ENCODE results near the gene MZB1. TPM values are rescaled to one million over a fixed set of nuclear protein-coding genes. Genes with fewer than 3 reads are reported as not detected.

The MZB1 gene
- total and polyA plus RNA-seq, 2 of the 13 experiments (the other 11 are each of a cell fraction or from before 2014, with no cell fraction given), result 0.31 to 0.40 TPM

DNA sequence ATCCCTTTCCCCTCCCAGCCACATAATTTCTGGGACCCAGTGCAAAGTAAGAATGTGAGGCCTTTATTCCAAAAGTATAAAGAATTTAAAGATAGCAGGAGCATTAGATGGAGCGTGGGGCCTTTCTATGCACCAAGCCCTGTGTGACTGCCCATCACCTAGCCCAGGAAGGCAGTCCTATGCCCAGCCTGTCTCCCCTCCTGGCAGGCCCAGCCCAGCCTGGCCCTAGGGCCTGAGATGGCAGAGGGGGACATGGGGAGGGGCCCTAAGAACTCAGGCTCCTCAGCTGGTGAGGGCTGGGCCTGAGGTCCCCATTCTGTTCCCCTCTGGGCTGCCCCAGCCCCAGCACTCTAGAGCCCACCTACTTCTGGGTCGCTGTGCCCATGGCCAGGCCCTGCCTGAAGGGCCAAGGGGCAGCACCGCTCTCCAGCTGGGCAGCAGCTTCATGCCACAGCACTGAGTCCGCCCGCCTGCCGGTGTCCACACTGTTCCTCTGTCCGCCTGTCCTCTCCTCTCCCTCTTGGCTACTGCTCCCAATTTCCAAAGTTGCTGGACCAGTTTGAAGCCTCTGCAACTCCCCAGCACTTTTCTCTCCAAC lies 5.6 kb downstream of the MZB1 start (continued):
- TF ChIP-seq, protein P1, sequence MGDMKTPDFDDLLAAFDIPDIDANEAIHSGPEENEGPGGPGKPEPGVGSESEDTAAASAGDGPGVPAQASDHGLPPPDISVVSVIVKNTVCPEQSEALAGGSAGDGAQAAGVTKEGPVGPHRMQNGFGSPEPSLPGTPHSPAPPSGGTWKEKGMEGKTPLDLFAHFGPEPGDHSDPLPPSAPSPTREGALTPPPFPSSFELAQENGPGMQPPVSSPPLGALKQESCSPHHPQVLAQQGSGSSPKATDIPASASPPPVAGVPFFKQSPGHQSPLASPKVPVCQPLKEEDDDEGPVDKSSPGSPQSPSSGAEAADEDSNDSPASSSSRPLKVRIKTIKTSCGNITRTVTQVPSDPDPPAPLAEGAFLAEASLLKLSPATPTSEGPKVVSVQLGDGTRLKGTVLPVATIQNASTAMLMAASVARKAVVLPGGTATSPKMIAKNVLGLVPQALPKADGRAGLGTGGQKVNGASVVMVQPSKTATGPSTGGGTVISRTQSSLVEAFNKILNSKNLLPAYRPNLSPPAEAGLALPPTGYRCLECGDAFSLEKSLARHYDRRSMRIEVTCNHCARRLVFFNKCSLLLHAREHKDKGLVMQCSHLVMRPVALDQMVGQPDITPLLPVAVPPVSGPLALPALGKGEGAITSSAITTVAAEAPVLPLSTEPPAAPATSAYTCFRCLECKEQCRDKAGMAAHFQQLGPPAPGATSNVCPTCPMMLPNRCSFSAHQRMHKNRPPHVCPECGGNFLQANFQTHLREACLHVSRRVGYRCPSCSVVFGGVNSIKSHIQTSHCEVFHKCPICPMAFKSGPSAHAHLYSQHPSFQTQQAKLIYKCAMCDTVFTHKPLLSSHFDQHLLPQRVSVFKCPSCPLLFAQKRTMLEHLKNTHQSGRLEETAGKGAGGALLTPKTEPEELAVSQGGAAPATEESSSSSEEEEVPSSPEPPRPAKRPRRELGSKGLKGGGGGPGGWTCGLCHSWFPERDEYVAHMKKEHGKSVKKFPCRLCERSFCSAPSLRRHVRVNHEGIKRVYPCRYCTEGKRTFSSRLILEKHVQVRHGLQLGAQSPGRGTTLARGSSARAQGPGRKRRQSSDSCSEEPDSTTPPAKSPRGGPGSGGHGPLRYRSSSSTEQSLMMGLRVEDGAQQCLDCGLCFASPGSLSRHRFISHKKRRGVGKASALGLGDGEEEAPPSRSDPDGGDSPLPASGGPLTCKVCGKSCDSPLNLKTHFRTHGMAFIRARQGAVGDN (CRISPR knock-in tag; IDR thresholded peaks at IDR 0.05), result peak; percentile 71
- TF ChIP-seq ZSCAN31 (CRISPR knock-in tag; IDR thresholded peaks at IDR 0.05; ENCODE audit: low read depth), result peak; percentile 43; the same call in 1 of the 2 replicates
- TF ChIP-seq ZNF563 (CRISPR knock-in tag; IDR thresholded peaks at IDR 0.05), result peak; percentile 37; the same call in 1 of the 2 replicates
- no peak for TF ChIP-seq ZNF30 (CRISPR knock-in tag; IDR thresholded peaks at IDR 0.05)
- TF ChIP-seq, protein P2, sequence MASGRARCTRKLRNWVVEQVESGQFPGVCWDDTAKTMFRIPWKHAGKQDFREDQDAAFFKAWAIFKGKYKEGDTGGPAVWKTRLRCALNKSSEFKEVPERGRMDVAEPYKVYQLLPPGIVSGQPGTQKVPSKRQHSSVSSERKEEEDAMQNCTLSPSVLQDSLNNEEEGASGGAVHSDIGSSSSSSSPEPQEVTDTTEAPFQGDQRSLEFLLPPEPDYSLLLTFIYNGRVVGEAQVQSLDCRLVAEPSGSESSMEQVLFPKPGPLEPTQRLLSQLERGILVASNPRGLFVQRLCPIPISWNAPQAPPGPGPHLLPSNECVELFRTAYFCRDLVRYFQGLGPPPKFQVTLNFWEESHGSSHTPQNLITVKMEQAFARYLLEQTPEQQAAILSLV (CRISPR knock-in tag; IDR thresholded peaks at IDR 0.05; ENCODE audit: borderline replicate concordance), result 0 out of 2 replicates have a peak, but pooled peaks have one; percentile 25
- TF ChIP-seq WIZ (CRISPR knock-in tag; IDR thresholded peaks at IDR 0.05), result 0 out of 2 replicates have a peak, but pooled peaks have one; percentile 21
- 0 out of 2 replicates have a peak, but pooled peaks have one; percentile 21 for TF ChIP-seq ZNF138 (CRISPR knock-in tag; IDR thresholded peaks at IDR 0.05; ENCODE audit: low read depth)
- peak; percentile 97 for TF ChIP-seq HNRNPL (IDR thresholded peaks at IDR 0.05; ENCODE audit: low read depth, low read length)
- TF ChIP-seq, protein P3, sequence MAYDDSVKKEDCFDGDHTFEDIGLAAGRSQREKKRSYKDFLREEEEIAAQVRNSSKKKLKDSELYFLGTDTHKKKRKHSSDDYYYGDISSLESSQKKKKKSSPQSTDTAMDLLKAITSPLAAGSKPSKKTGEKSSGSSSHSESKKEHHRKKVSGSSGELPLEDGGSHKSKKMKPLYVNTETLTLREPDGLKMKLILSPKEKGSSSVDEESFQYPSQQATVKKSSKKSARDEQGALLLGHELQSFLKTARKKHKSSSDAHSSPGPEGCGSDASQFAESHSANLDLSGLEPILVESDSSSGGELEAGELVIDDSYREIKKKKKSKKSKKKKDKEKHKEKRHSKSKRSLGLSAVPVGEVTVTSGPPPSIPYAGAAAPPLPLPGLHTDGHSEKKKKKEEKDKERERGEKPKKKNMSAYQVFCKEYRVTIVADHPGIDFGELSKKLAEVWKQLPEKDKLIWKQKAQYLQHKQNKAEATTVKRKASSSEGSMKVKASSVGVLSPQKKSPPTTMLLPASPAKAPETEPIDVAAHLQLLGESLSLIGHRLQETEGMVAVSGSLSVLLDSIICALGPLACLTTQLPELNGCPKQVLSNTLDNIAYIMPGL (CRISPR knock-in tag; IDR thresholded peaks at IDR 0.05; ENCODE audit: borderline replicate concordance in 1 of 2, low read depth in 1 of 2), result peak in 1 of 2 experiments; percentile 4; a peak in 1 of 4 replicates
- TF ChIP-seq, protein P4, sequence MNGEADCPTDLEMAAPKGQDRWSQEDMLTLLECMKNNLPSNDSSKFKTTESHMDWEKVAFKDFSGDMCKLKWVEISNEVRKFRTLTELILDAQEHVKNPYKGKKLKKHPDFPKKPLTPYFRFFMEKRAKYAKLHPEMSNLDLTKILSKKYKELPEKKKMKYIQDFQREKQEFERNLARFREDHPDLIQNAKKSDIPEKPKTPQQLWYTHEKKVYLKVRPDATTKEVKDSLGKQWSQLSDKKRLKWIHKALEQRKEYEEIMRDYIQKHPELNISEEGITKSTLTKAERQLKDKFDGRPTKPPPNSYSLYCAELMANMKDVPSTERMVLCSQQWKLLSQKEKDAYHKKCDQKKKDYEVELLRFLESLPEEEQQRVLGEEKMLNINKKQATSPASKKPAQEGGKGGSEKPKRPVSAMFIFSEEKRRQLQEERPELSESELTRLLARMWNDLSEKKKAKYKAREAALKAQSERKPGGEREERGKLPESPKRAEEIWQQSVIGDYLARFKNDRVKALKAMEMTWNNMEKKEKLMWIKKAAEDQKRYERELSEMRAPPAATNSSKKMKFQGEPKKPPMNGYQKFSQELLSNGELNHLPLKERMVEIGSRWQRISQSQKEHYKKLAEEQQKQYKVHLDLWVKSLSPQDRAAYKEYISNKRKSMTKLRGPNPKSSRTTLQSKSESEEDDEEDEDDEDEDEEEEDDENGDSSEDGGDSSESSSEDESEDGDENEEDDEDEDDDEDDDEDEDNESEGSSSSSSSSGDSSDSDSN (CRISPR knock-in tag; IDR thresholded peaks at IDR 0.05), result peak; percentile 48
- TF ChIP-seq TBX2 (CRISPR knock-in tag; IDR thresholded peaks at IDR 0.05; ENCODE audit: borderline replicate concordance), result 0 out of 2 replicates have a peak, but pooled peaks have one; percentile 6
- TF ChIP-seq, protein P5, sequence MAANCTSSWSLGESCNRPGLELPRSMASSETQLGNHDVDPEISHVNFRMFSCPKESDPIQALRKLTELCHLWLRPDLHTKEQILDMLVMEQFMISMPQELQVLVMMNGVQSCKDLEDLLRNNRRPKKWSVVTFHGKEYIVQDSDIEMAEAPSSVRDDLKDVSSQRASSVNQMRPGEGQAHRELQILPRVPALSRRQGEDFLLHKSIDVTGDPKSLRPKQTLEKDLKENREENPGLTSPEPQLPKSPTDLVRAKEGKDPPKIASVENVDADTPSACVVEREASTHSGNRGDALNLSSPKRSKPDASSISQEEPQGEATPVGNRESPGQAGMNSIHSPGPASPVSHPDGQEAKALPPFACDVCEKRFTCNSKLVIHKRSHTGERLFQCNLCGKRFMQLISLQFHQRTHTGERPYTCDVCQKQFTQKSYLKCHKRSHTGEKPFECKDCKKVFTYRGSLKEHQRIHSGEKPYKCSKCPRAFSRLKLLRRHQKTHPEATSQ (CRISPR knock-in tag; IDR thresholded peaks at IDR 0.05; ENCODE audit: borderline replicate concordance), result 0 out of 2 replicates have a peak, but pooled peaks have one; percentile 32
- peak; percentile 76; the same call in 1 of the 2 replicates for TF ChIP-seq ZNF446 (CRISPR knock-in tag; IDR thresholded peaks at IDR 0.05)
- TF ChIP-seq ZFX (CRISPR knock-in tag; IDR thresholded peaks at IDR 0.05; ENCODE audit: low read depth), result peak; percentile 48
- TF ChIP-seq, protein P6, sequence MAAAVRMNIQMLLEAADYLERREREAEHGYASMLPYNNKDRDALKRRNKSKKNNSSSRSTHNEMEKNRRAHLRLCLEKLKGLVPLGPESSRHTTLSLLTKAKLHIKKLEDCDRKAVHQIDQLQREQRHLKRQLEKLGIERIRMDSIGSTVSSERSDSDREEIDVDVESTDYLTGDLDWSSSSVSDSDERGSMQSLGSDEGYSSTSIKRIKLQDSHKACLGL (CRISPR knock-in tag; IDR thresholded peaks at IDR 0.05), result no peak
- TF ChIP-seq ZFY (CRISPR knock-in tag; IDR thresholded peaks at IDR 0.05), result peak; percentile 27
